ENCODE results near the gene HNRNPUL1. TPM values are rescaled to one million over a fixed set of nuclear protein-coding genes. Genes with fewer than 3 reads are reported as not detected.

The HNRNPUL1 gene
- total and polyA plus RNA-seq, 10 of the 15 experiments (the other 5 are each of a cell fraction or from before 2014, with no cell fraction given): 11.1 to 276 (median 117) TPM

- BruUV-seq (replicated peaks): no TSS peak
- H3K4me2 ChIP-seq (ENCODE audit: control insufficient read depth, insufficient read depth): no peak overlapping the region
- WGBS (ENCODE audit: insufficient coverage, insufficient replicate concordance, low lambda C conversion rate, missing lambda C conversion rate): 72% methylated on average over 11 of the region's 11 CpGs
- CTCF ChIA-PET: interaction anchor here (0.6 to 6.4 kb wide), 4 partner anchors 7 to 169 kb away, joined by 3 to 91 read pairs (median 4); partner anchors contain the start of gene B9D2
- no peaks in the 10 kb centered on the region for H3K27me3 ChIP-seq (replicated peaks in 1 of 2; ENCODE audit: control insufficient read depth in 2 of 2, insufficient read depth in 2 of 2, low read length in 1 of 2)
- no peaks in the 10 kb centered on the region for H4K20me1 ChIP-seq (ENCODE audit: control insufficient read depth, insufficient read depth)
- in situ Hi-C loops (cut with MboI): no loop called here
- POLR2A ChIA-PET: no interaction called here
- no peaks in the 10 kb centered on the region for H3K9me3 ChIP-seq (replicated peaks; ENCODE audit: control insufficient read depth, insufficient read depth, low read length)
- no peak for FAIRE-seq
- no peak overlapping the region for H3K27ac ChIP-seq (ENCODE audit: control insufficient read depth, insufficient read depth)
- SMC1A ChIA-PET (ENCODE audit: uncharacterized antibody, unreplicated experiment): interaction anchor here (1.1 kb wide), 1 partner anchor 8 kb away, joined by 3 read pairs; no protein-coding TSS in a partner anchor
- peaks cover 15% of the 10 kb centered on the region for H3K79me2 ChIP-seq (ENCODE audit: control insufficient read depth, insufficient read depth, low read length)
- RAD21 ChIA-PET (ENCODE audit: unreplicated experiment): interaction anchor here (0.6 to 0.8 kb wide), 2 partner anchors 24 to 54 kb away, joined by 3 read pairs; no protein-coding TSS in a partner anchor
- no peak overlapping the region for H2AFZ ChIP-seq (ENCODE audit: control insufficient read depth, low read depth, low read length)
- no peak overlapping the region for H3K4me3 ChIP-seq
- H3K9ac ChIP-seq (ENCODE audit: control insufficient read depth, insufficient read depth, low read length): no peak overlapping the region
- no peaks in the 10 kb centered on the region; a peak in 1 of 4 replicates for H3K36me3 ChIP-seq (ENCODE audit: control insufficient read depth in 2 of 2, insufficient read depth in 2 of 2, low read length in 1 of 2)
- ATAC-seq: no peak
- peaks cover 4% of the 10 kb centered on the region for H3K4me1 ChIP-seq (ENCODE audit: control insufficient read depth, insufficient read depth, low read length)
- DNase-seq (ENCODE audit: low read depth, low spot score): no peak
- intact Hi-C loops (cut with micrococcal nuclease; ENCODE audit: unreplicated experiment): no loop called here
- TF ChIP-seq BCL11A (IDR thresholded peaks at IDR 0.05; ENCODE audit: low read depth, low read length) (no peak), POLR2AphosphoS2 (IDR thresholded peaks at IDR 0.05; ENCODE audit: low read depth, low read length) (no peak), ZNF687 (IDR thresholded peaks at IDR 0.05) (no peak), JUNB (IDR thresholded peaks at IDR 0.05) (no peak), MTA3 (IDR thresholded peaks at IDR 0.05; ENCODE audit: borderline replicate concordance, low read length) (no peak), LARP7 (IDR thresholded peaks at IDR 0.05) (no peak), NFYA (IDR thresholded peaks at IDR 0.05; ENCODE audit: borderline replicate concordance, low read depth, low read length) (no peak), ZBTB40 (IDR thresholded peaks at IDR 0.05; ENCODE audit: borderline replicate concordance) (no peak), GATAD2B (conservative IDR thresholded peaks at IDR 0.05; ENCODE audit: low read depth) (no peak), MYC (IDR thresholded peaks at IDR 0.05; ENCODE audit: insufficient read depth, insufficient read length, insufficient replicate concordance, low read length, severe bottlenecking) (no peak), STAT1 (conservative IDR thresholded peaks at IDR 0.05) (no peak), SRF (IDR thresholded peaks at IDR 0.05; ENCODE audit: low read depth in 2 of 2, low read length in 2 of 2) (no peak), SP1 (IDR thresholded peaks at IDR 0.05; ENCODE audit: low read depth, low read length) (no peak)
Measured at GRCh38 chr19:41356984-41357739, 93.0 kb downstream of the HNRNPUL1 start.
